Ovary (tissue), 3 donors: Measurements from ENCODE around the gene GLO1.

Source experiments
- EP300 ChIP-seq: sonication (generic); formaldehyde crosslinking; IDR thresholded peaks from one replicate; pipeline ENCODE4 v1.6.1; 2017; ENCODE audit warnings: antibody characterized with exemption
- TF ChIP-seq, protein P1 (sequence below), 3 donors: fragments of 450-650 bp in 2 of 3; fragments of 200-600 bp in 1 of 3; IDR thresholded peaks; one replicate each; pipeline versions ENCODE4 v1.5.1 to v1.8.0; 2016 to 2022; ENCODE audit warnings: antibody characterized with exemption in 3 of 3, mild to moderate bottlenecking in 1 of 3
- donor health status: DM: no; HTN: no; CAD: no.

DNA sequence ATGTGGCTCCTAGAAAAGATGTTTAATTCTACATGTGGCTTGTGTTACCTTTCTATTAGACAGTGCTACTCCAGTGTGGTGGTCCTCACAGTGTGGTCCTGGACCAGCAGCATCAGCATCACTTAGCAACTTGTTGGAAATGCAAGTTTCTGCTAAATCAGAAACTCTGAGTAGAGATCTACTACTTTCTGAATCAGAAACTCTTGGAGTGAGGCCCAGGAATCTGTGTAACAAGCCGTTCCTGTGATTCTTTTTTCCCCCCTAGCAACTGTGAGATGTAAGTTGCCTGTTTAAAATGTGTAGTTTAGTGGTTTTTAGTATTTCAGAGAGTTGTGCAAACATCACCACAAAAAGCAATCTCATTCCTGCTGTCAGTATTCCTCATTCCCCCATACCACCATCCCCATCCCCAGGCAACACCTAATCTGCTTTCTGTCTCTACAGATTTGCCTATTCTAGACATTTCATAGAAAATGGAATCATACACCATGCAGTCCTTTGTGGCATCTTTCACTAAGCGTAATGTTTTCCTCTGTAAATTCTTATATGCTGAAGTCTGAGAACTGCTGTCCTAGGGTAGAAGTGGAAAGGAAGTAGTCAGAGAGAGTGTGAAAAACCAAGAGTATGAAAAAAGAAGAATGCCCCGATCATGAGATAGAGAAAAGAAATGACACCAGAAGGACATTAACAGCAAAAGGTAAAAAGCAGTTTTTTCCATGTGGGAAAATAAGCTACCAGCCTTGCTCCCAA, 44.4 kb downstream of the GLO1 start:
- TF ChIP-seq, protein P1, sequence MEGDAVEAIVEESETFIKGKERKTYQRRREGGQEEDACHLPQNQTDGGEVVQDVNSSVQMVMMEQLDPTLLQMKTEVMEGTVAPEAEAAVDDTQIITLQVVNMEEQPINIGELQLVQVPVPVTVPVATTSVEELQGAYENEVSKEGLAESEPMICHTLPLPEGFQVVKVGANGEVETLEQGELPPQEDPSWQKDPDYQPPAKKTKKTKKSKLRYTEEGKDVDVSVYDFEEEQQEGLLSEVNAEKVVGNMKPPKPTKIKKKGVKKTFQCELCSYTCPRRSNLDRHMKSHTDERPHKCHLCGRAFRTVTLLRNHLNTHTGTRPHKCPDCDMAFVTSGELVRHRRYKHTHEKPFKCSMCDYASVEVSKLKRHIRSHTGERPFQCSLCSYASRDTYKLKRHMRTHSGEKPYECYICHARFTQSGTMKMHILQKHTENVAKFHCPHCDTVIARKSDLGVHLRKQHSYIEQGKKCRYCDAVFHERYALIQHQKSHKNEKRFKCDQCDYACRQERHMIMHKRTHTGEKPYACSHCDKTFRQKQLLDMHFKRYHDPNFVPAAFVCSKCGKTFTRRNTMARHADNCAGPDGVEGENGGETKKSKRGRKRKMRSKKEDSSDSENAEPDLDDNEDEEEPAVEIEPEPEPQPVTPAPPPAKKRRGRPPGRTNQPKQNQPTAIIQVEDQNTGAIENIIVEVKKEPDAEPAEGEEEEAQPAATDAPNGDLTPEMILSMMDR (IDR thresholded peaks at IDR 0.05), result no peak
- TF ChIP-seq EP300, result no peak
